Stimulated activated CD8-positive, alpha-beta memory T cell treated with anti-CD3 and anti-CD28 coated beads, Interleukin-2, amount 100 ng/mL, for 1 hour (primary cell): Measurements from ENCODE around the gene SPARCL1.
"Not testable (repeated sequence)": the region's sequence is repeated elsewhere in the genome, so short reads cannot be mapped to it uniquely, and the experiment has no call there.

ENCODE experiments used
- DNase-seq, 2 donors: peaks; one replicate each; pipeline ENCODE4 v3.0.0-alpha.2; 2020; ENCODE audit warnings: low read depth in 2 of 2

Gene SPARCL1

GRCh38 chr4:87446375-87446774 lies 82.8 kb downstream of the SPARCL1 start:
- DNase-seq, result not testable (repeated sequence)

- no peak for DNase-seq
Measured at GRCh38 chr4:87445964-87446363, 83.2 kb downstream of the SPARCL1 start.

- DNase-seq, result no peak
Measured at GRCh38 chr4:87444741-87445140, 84.4 kb downstream of the SPARCL1 start.

GRCh38 chr4:87442889-87443288 lies 86.3 kb downstream of the SPARCL1 start:
- DNase-seq, result no peak

GRCh38 chr4:87433342-87433741 lies 95.8 kb downstream of the SPARCL1 start:
- DNase-seq, result no peak

GRCh38 chr4:87430038-87430437 lies 99.1 kb downstream of the SPARCL1 start:
- DNase-seq, result no peak

- no peak for DNase-seq
Measured at GRCh38 chr4:87428979-87429378, 100.2 kb downstream of the SPARCL1 start.

- no peak for DNase-seq
Measured at GRCh38 chr4:87427518-87427868, 101.7 kb downstream of the SPARCL1 start.

- DNase-seq, result no peak
Measured at GRCh38 chr4:87426865-87427517, 102.2 kb downstream of the SPARCL1 start.

GRCh38 chr4:87425711-87426110 lies 103.5 kb downstream of the SPARCL1 start:
- DNase-seq, result no peak

- DNase-seq, result not testable (repeated sequence)
Measured at GRCh38 chr4:87424099-87424543, 105.1 kb downstream of the SPARCL1 start.
